Limb (tissue), 2 donors: ENCODE data around the gene BTNL9.
"Not testable (repeated sequence)": the region's sequence is repeated elsewhere in the genome, so short reads cannot be mapped to it uniquely, and the experiment has no call there.

ENCODE experiments used
- DNase-seq, 2 donors: peaks; one replicate each; pipeline ENCODE4 v3.0.0-alpha.2; 2016; ENCODE audit errors: extremely low spot score in 2 of 2

BTNL9 gene

DNA sequence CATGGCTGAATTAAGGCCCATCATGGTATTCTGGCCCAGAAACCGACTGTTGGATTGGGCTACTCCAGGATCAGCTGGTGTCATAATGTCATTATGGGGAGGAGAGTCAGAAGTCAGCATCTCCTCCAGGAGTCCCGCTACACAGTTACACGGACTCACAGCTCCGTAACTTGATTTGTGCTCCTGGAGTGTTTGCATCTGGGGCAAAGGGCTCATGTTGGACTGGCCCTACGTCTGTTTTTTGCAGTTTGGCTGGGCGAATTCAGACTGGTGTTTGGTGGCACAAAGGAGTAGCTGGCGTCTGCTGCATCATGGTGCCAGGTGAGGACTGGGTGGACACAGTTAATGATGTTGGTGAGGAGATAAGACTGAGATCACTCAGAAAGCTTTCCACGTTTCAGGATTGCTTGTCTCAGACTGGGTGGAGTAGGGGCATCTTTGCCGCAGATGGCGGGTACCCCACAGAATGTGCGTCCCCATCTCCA, 59.6 kb downstream of the BTNL9 start:
- no peak for DNase-seq

DNA sequence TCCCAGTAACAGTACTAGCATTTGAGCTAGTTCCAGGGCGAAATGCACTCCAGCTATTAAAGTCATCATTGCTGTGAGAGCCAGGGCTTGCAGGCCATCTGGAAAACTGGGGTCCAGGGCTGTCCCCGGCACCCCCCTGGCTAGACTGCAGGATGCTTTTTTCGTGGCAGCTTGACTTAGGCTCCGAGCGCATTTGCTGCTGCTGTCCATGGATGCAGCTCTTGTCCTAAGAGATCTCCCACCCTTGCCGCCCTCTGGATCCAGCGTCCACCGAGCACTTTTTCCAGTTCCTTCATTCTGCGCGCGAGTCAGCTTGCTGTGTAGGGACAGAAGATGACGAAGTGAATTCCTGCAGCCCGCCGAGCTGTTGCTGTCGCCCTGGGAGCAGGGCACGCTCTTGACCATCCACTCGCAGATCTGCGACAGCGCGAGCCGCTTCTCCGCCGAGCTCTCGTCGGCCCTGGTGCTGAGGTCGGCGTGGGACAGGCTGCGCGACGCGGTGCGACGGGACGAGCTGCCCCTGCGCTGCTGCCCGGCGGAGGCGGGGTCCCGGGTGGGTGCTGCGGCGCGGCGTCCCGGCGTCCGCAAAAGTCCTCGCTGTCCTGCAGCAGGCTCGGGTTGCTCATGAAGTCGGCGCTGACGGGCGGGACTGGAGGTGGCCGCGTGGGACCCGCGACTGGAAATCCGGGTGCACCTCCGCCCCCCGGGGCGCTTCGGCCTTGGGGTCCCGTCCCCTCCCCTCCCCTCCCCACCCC, 60.2 kb downstream of the BTNL9 start:
- no peak for DNase-seq

DNA sequence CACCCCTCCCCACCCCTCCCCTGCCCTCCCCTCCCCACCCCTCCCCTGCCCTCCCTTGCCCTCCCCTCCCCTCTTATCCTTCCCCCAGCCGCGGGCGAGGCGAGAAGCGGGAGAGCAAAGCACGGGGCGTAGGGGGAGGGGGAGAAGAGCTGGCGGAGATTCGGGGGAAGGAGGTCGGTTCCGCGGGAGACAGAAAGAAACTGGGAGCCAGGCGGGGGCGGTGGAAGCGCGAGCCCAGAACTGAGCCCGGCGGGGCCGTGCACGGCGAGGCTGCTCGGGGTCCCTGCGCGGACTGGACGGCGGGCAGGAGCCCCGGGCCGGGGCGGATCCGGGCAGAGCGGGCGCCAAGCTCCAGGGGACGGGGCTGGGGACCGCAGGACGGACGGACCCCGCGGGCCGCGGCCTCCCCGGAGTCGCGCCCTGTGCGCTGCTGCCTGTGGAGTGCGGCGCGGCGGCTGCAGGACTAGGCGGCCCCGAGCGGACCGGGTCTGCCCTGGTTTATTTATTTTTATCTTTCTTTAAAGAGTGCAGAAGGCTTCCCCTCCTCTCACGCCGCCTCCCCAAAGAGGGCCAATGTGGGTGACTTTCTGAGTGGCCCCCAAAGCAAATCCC, 61.1 kb downstream of the BTNL9 start:
- not testable (repeated sequence) for DNase-seq

- not testable (repeated sequence) for DNase-seq
Observed at GRCh38 chr5:181101930-181102674, 62.0 kb downstream of the BTNL9 start.

GRCh38 chr5:181104259-181104568, 64.1 kb downstream of the BTNL9 start:
- not testable (repeated sequence) for DNase-seq

- not testable (repeated sequence) for DNase-seq
Observed at GRCh38 chr5:181104606-181105390, 64.7 kb downstream of the BTNL9 start.

DNA sequence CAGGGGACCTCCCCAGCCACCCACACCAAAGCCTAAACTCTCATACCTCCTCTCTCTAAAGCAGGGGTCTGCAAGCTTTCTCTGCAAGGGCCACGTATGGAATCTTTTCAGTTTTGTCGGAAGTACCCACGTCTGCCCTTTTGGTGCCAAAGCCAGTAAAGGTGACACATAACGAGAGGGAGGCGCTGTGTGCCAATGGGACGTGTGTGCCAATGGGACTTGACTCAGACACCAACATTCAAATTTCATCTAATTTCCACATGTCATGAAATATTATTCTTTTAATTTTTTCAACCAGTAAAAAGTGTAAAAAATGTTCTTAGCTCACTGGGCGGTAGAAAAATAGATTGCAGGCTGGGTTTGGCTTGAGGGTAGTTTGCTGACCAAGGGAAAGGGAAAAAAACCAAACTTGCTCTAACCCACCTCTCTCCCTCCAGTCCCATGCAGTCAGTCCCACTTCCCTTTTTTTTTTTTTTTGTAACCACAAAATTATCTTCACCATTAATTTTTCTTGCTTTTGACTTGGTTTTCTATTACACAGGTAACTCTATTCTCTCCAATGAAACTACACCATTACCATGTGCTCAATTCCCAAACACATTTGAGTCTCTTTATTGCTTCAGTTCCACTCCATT, 65.4 kb downstream of the BTNL9 start:
- no peak for DNase-seq

- no peak for DNase-seq
Observed at GRCh38 chr5:181107699-181108098, 67.6 kb downstream of the BTNL9 start.

DNA sequence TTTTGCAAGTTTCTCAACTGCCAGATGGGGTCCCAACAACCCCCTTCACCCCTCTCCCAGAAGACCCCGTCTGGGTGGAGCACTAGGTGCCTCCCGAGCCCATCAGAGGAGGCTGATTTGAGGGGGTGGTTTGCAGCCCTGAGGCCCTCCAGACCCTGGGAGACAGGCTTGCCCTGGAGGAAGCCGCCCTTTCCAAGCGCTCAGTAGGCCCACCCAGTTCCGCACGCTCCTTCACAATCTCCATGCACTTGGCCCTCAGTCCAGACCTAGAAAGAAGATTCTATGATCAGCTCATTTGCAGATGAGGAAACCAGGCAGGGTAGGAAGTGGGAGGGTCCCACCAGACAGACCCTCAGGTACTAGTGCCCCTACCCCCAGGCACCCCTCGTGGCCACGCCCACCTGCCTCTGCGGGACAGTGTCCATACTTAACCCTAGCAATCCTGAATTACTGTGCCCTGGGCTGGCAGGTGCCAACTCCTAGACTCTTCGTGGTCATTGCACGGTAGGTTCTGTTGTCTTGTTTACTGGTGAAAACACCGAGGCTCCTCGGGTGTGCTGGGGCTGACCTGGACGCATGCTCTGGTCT, 68.6 kb downstream of the BTNL9 start:
- DNase-seq: no peak

GRCh38 chr5:181109489-181110013, 69.5 kb downstream of the BTNL9 start:
- DNase-seq: no peak

DNA sequence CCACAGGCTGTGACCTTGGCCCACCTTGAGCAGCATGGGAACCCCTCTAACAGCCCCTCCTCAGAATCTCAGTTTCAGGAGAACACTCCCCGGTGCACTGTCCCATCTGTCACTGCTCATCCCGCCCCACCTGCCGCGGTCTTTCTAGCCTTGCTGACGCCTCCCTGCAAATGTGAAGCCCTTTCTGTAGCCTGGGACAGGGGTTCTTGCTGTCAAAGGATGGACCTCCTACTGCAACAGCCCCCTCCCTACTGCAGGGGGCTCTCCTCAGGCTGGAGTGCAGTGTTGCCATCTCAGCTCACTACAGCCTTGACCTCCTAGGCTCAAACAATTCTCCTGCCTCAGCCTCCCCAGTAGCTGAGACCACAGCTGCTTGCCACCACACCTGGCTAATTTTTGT, 70.9 kb downstream of the BTNL9 start:
- no peak for DNase-seq
